GM18520 (cell line): ENCODE results near the gene DUOXA2.
"Not testable (repeated sequence)": the region's sequence is repeated elsewhere in the genome, so short reads cannot be mapped to it uniquely, and the experiment has no call there.

ENCODE experiments used
- ATAC-seq: cut with Tn5 transposase; IDR thresholded peaks from one replicate; pipeline ENCODE4 v1.9.1; 2021; ENCODE audit not compliant: unreplicated experiment

Gene DUOXA2

GRCh38 chr15:45094358-45094730 lies 19.8 kb upstream of the DUOXA2 start:
- no peak for ATAC-seq

GRCh38 chr15:45095661-45096060 lies 18.5 kb upstream of the DUOXA2 start:
- no peak for ATAC-seq

- no peak for ATAC-seq
These were observed 16.7 kb upstream of the DUOXA2 start for GRCh38 chr15:45097466-45097865.

GRCh38 chr15:45099549-45100165 lies 14.5 kb upstream of the DUOXA2 start:
- no peak for ATAC-seq

GRCh38 chr15:45100884-45101625 lies 13.1 kb upstream of the DUOXA2 start:
- ATAC-seq: no peak

- ATAC-seq: no peak
These were observed 12.4 kb upstream of the DUOXA2 start for GRCh38 chr15:45101749-45102148.

GRCh38 chr15:45102226-45102625 lies 11.9 kb upstream of the DUOXA2 start:
- no peak for ATAC-seq

- not testable (repeated sequence) for ATAC-seq
These were observed 10.0 kb upstream of the DUOXA2 start for GRCh38 chr15:45104170-45104569.

GRCh38 chr15:45105586-45105985 lies 8.5 kb upstream of the DUOXA2 start:
- no peak for ATAC-seq

GRCh38 chr15:45106002-45106790 lies 7.9 kb upstream of the DUOXA2 start:
- no peak for ATAC-seq

GRCh38 chr15:45107941-45108630 lies 6.0 kb upstream of the DUOXA2 start:
- ATAC-seq: no peak

- ATAC-seq: no peak
These were observed 3.8 kb upstream of the DUOXA2 start for GRCh38 chr15:45110256-45110820.

- ATAC-seq: no peak
These were observed 2.6 kb upstream of the DUOXA2 start for GRCh38 chr15:45111390-45112142.

- no peak for ATAC-seq
These were observed 2.0 kb upstream of the DUOXA2 start for GRCh38 chr15:45112143-45112590.

- no peak for ATAC-seq
These were observed 1.3 kb upstream of the DUOXA2 start for GRCh38 chr15:45112591-45113379.

- no peak for ATAC-seq
These were observed 641 bp upstream of the DUOXA2 start for GRCh38 chr15:45113380-45113990.

- no peak for ATAC-seq
These were observed 592 bp downstream of the DUOXA2 start for GRCh38 chr15:45114751-45115085.

- ATAC-seq: no peak
These were observed 1.2 kb downstream of the DUOXA2 start for GRCh38 chr15:45115312-45115820.

- ATAC-seq: no peak
These were observed 1.9 kb downstream of the DUOXA2 start for GRCh38 chr15:45116006-45116481.
